Measurements from ENCODE around the gene RNF112.

The RNF112 gene

GRCh38 chr17:19448341-19449268 is 37.6 kb downstream of the RNF112 start:
- TF ChIP-seq CTCF (IDR thresholded peaks at IDR 0.05), result no peak
- Mint-ChIP-seq H3K9me3 (peaks cover 29% of the 10 kb centered on the region), H3K36me3 (ENCODE audit: low read depth) (peaks cover 27% of the 10 kb centered on the region), H3K4me3 (no peak overlapping the region), H3K27me3 (ENCODE audit: low read depth, poor library complexity) (peaks cover 18% of the 10 kb centered on the region), H3K27ac (no peak overlapping the region), H3K4me1 (peaks cover 30% of the 10 kb centered on the region)
- DNase-seq, result no peak

- no peak for DNase-seq
- H3K9me3 Mint-ChIP-seq, result peaks cover 19% of the 10 kb centered on the region
- H3K4me3 Mint-ChIP-seq, result no peak overlapping the region
- peaks cover 18% of the 10 kb centered on the region for H3K27me3 Mint-ChIP-seq (ENCODE audit: low read depth, poor library complexity)
- H3K27ac Mint-ChIP-seq, result peak overlapping the region; percentile 60
- no peak for TF ChIP-seq CTCF (IDR thresholded peaks at IDR 0.05)
- H3K4me1 Mint-ChIP-seq, result peaks cover 35% of the 10 kb centered on the region
- peaks cover 16% of the 10 kb centered on the region for H3K36me3 Mint-ChIP-seq (ENCODE audit: low read depth)
Measured at GRCh38 chr17:19449656-19450055, 38.6 kb downstream of the RNF112 start.

- no peak for TF ChIP-seq CTCF (IDR thresholded peaks at IDR 0.05)
- no peaks in the 10 kb centered on the region for H3K9me3 Mint-ChIP-seq
- no peaks in the 10 kb centered on the region for H3K36me3 Mint-ChIP-seq (ENCODE audit: low read depth)
- DNase-seq, result no peak
- H3K27ac Mint-ChIP-seq, result no peak overlapping the region
- H3K4me3 Mint-ChIP-seq, result no peak overlapping the region
- peaks cover 19% of the 10 kb centered on the region for H3K27me3 Mint-ChIP-seq (ENCODE audit: low read depth, poor library complexity)
- H3K4me1 Mint-ChIP-seq, result peaks cover 47% of the 10 kb centered on the region
Measured at GRCh38 chr17:19453296-19453695, 42.3 kb downstream of the RNF112 start.

GRCh38 chr17:19454074-19454473 is 43.0 kb downstream of the RNF112 start:
- TF ChIP-seq CTCF (IDR thresholded peaks at IDR 0.05), result no peak
- DNase-seq, result no peak
- Mint-ChIP-seq H3K27ac (no peak overlapping the region), H3K4me3 (no peak overlapping the region), H3K9me3 (no peaks in the 10 kb centered on the region), H3K27me3 (ENCODE audit: low read depth, poor library complexity) (peaks cover 19% of the 10 kb centered on the region), H3K36me3 (ENCODE audit: low read depth) (no peaks in the 10 kb centered on the region), H3K4me1 (peaks cover 49% of the 10 kb centered on the region)

GRCh38 chr17:19456016-19456927 is 45.2 kb downstream of the RNF112 start:
- no peak overlapping the region for H3K27ac Mint-ChIP-seq
- peaks cover 15% of the 10 kb centered on the region for H3K27me3 Mint-ChIP-seq (ENCODE audit: low read depth, poor library complexity)
- no peak overlapping the region for H3K4me3 Mint-ChIP-seq
- no peak for TF ChIP-seq CTCF (IDR thresholded peaks at IDR 0.05)
- H3K4me1 Mint-ChIP-seq, result peaks cover 54% of the 10 kb centered on the region
- DNase-seq, result no peak
- H3K36me3 Mint-ChIP-seq (ENCODE audit: low read depth), result no peaks in the 10 kb centered on the region
- H3K9me3 Mint-ChIP-seq, result no peaks in the 10 kb centered on the region

Measured in nephron progenitor cell (in vitro differentiated cells).